Esophagus muscularis mucosa (tissue), 4 donors: ENCODE results near the gene PDP2. TPM values are rescaled to one million over a fixed set of nuclear protein-coding genes. Genes with fewer than 3 reads are reported as not detected.

Experiments
- DNase-seq: peaks from one replicate; pipeline ENCODE4 v3.0.0-alpha.2; 2017; ENCODE audit errors: extremely low spot score
- H3K27ac ChIP-seq, 4 donors: fragments of 200-600 bp; sonication (generic); replicated peaks in 1 of 4; 1 replicate in 3 of 4; 2 replicates in 1 of 4; pipeline ENCODE4 v1.5.1; 2016 to 2019; ENCODE audit warnings: mild to moderate bottlenecking in 1 of 4
- H3K27me3 ChIP-seq, 4 donors: fragments of 200-600 bp; sonication (generic); one replicate each; pipeline versions ENCODE4 v1.5.1 to v1.6.0; 2016 to 2019
- H3K36me3 ChIP-seq, 4 donors: fragments of 200-600 bp; sonication (generic); one replicate each; pipeline ENCODE4 v1.5.1; 2016 to 2019
- H3K4me1 ChIP-seq, 4 donors: fragments of 200-600 bp; sonication (generic); one replicate each; pipeline ENCODE4 v1.5.1; 2016 to 2019
- H3K4me3 ChIP-seq, 4 donors: fragments of 200-600 bp; sonication (generic); 1 replicate in 2 of 4; 2 replicates in 2 of 4; pipeline ENCODE4 v1.5.1; 2016 to 2019; ENCODE audit warnings: mild to moderate bottlenecking in 4 of 4, moderate library complexity in 1 of 4
- H3K9me3 ChIP-seq, 4 donors: fragments of 200-600 bp; sonication (generic); 1 replicate in 3 of 4; 2 replicates in 1 of 4; pipeline ENCODE4 v1.5.1; 2016 to 2019
- CTCF ChIP-seq, 3 experiments: fragments of 200-600 bp in 2 of 3; fragments of 450-650 bp in 1 of 3; sonication (generic) in 2 of 3; IDR thresholded peaks; one replicate each; pipeline ENCODE4 v1.5.1; 2017 to 2019; ENCODE audit warnings: antibody characterized with exemption in 3 of 3, mild to moderate bottlenecking in 2 of 3, moderate library complexity in 1 of 3
- EP300 ChIP-seq: sonication (generic); formaldehyde crosslinking; IDR thresholded peaks from one replicate; pipeline ENCODE4 v1.6.1; 2017; ENCODE audit warnings: antibody characterized with exemption
- POLR2A ChIP-seq: fragments of 450-650 bp; IDR thresholded peaks from one replicate; pipeline ENCODE4 v1.6.1; 2017; ENCODE audit warnings: antibody characterized with exemption, moderate library complexity, mild to moderate bottlenecking, low read depth
- POLR2AphosphoS5 ChIP-seq, 2 donors: sonication (generic); formaldehyde crosslinking; IDR thresholded peaks; one replicate each; pipeline ENCODE4 v1.6.1; 2017; ENCODE audit warnings: antibody characterized with exemption in 2 of 2
- WGBS: methylation state at CpG from one replicate; pipeline ENCODE4 v1.1.5; 2018; 5-methylcytosine and 5-hydroxymethylcytosine counted together
- intact Hi-C: fragments of 100-400 bp; cut with DNase I; formaldehyde crosslinking; loops from one replicate; pipeline ENCODE4 v1.15.1; 2023
- total RNA-seq, 4 donors: library from RNA; depleted of rRNA; stranded (reverse); fragments of >200 nt; gene quantifications; one replicate each; pipeline versions ENCODE4 v1.1.0 to v1.2.1, GENCODE V29; 2016

Gene PDP2
- total RNA-seq, 4 donors from 2014 or later = 5.5 to 9.3 (median 7.6) TPM

- Histone ChIP-seq H3K27ac (peak overlapping the region in 2 of 4 donors; percentile 37 to 92), H3K4me1 (peaks cover 39 to 70% (median 62%) of the 10 kb centered on the region in 4 donors), H3K4me3 (no peak overlapping the region), H3K36me3 (peaks cover 0 to 31% (median 22%) of the 10 kb centered on the region in 4 donors), H3K9me3 (no peaks in the 10 kb centered on the region), H3K27me3 (peaks cover 0 to 3% (median 0%) of the 10 kb centered on the region in 4 donors)
- TF ChIP-seq POLR2AphosphoS5 (IDR thresholded peaks at IDR 0.05) (no peak), CTCF (IDR thresholded peaks at IDR 0.05) (no peak), POLR2A (no peak), EP300 (no peak)
- 92% methylated on average over 7 of the region's 8 CpGs for WGBS
- intact Hi-C loops = no loop called here
- no peak for DNase-seq
These were observed 47.8 kb downstream of the PDP2 start for GRCh38 chr16:66927918-66928649.

GRCh38 chr16:66928702-66929388 lies 48.5 kb downstream of the PDP2 start:
- Histone ChIP-seq H3K9me3 (no peaks in the 10 kb centered on the region), H3K27ac (peak overlapping the region in 1 of 4 donors; percentile 37), H3K36me3 (peaks cover 0 to 31% (median 19%) of the 10 kb centered on the region in 4 donors), H3K27me3 (peaks cover 0 to 2% (median 0%) of the 10 kb centered on the region in 4 donors), H3K4me1 (peaks cover 38 to 70% (median 62%) of the 10 kb centered on the region in 4 donors), H3K4me3 (no peak overlapping the region)
- intact Hi-C loops = loop anchor here (1.0 kb wide), 1 partner anchor 34 kb away; no protein-coding TSS in a partner anchor
- DNase-seq = no peak
- 73% methylated on average over 10 of the region's 10 CpGs for WGBS
- TF ChIP-seq POLR2AphosphoS5 (IDR thresholded peaks at IDR 0.05) (no peak), CTCF (IDR thresholded peaks at IDR 0.05) (peak; percentile 28 to 44 (median 44))

- Histone ChIP-seq H3K4me1 (peaks cover 35 to 60% (median 52%) of the 10 kb centered on the region in 4 donors), H3K4me3 (no peak overlapping the region), H3K27me3 (no peaks in the 10 kb centered on the region), H3K36me3 (peaks cover 0 to 31% (median 15%) of the 10 kb centered on the region in 4 donors), H3K9me3 (no peaks in the 10 kb centered on the region), H3K27ac (no peak overlapping the region)
- 54% methylated on average over 4 of the region's 4 CpGs for WGBS
- intact Hi-C loops = no loop called here
- TF ChIP-seq EP300 (no peak), POLR2A (no peak), POLR2AphosphoS5 (IDR thresholded peaks at IDR 0.05) (no peak), CTCF (IDR thresholded peaks at IDR 0.05) (no peak)
- no peak for DNase-seq
These were observed 49.9 kb downstream of the PDP2 start for GRCh38 chr16:66930189-66930588.

- Histone ChIP-seq H3K4me1 (peaks cover 38 to 60% (median 52%) of the 10 kb centered on the region in 4 donors), H3K27ac (no peak overlapping the region), H3K4me3 (no peak overlapping the region), H3K9me3 (no peaks in the 10 kb centered on the region), H3K27me3 (no peaks in the 10 kb centered on the region), H3K36me3 (peaks cover 0 to 31% (median 15%) of the 10 kb centered on the region in 4 donors)
- 92% methylated on average over 2 of the region's 2 CpGs for WGBS
- DNase-seq = no peak
- no peak for TF ChIP-seq EP300
- no peak for TF ChIP-seq POLR2A
- no peak for TF ChIP-seq POLR2AphosphoS5 (IDR thresholded peaks at IDR 0.05)
- TF ChIP-seq CTCF (IDR thresholded peaks at IDR 0.05) = no peak
- intact Hi-C loops = no loop called here
These were observed 51.4 kb downstream of the PDP2 start for GRCh38 chr16:66931665-66932064.
